Measurements from ENCODE around the gene NPDC1.

NPDC1 gene

DNA sequence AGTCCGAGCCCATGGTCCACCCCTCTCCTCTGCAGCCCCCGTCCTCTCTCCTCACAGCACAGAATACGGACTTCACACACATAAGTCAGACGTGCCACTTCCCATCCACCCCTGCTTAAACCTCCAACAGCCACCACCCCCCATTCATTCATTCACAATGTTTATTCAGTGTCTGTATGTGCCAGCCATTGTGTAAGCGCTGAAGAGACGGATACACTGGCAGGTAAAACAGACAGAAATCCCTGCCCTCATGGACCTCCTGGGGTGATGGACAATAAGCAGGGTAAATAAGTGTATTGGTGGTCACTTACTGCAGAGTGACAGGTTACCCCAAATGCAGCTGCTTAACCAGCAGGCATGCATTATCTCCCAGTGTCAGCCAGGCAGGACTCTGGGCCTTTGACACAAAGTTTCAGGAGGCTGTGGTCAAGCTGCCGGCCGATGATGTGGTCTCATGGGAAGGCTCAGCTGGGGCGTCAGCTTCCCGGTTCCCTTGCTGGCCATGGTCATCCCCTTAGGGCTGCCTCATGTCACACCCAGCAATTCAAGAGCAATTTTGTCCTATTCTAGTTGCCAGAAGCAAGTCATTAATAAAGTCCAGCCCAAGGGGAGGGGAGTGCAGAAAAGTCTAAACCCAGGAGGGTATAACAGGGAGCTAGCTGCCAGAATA, 55.6 kb downstream of the NPDC1 start:
- no peak for DNase-seq
